Vagina (tissue), 2 donors: ENCODE data around the gene EXOC6B. TPM values are rescaled to one million over a fixed set of nuclear protein-coding genes. Genes with fewer than 3 reads are reported as not detected.

Experiments
- DNase-seq, 2 donors: peaks; one replicate each; pipeline ENCODE4 v3.0.0-alpha.2; 2017; ENCODE audit errors: extremely low spot score in 2 of 2
- H3K27ac ChIP-seq: fragments of 200-600 bp; sonication (generic); one replicate; pipeline ENCODE4 v1.5.1; 2019
- H3K27me3 ChIP-seq: fragments of 200-600 bp; sonication (generic); one replicate; pipeline ENCODE4 v1.5.1; 2019
- H3K36me3 ChIP-seq, 2 donors: fragments of 200-600 bp; sonication (generic); one replicate each; pipeline ENCODE4 v1.5.1; 2017 to 2019
- H3K4me1 ChIP-seq: fragments of 200-600 bp; sonication (generic); one replicate; pipeline ENCODE4 v1.5.1; 2019
- H3K4me3 ChIP-seq, 2 donors: fragments of 200-600 bp; sonication (generic); 1 replicate in 1 of 2; 2 replicates in 1 of 2; pipeline ENCODE4 v1.5.1; 2016 to 2019
- H3K9me3 ChIP-seq: fragments of 200-600 bp; sonication (generic); one replicate; pipeline ENCODE4 v1.5.1; 2019
- POLR2A ChIP-seq, 2 donors: fragments of 450-650 bp; IDR thresholded peaks; one replicate each; pipeline ENCODE4 v1.6.1; 2017; ENCODE audit warnings: antibody characterized with exemption in 2 of 2, mild to moderate bottlenecking in 2 of 2, moderate library complexity in 2 of 2
- POLR2AphosphoS5 ChIP-seq, 2 donors: sonication (generic); formaldehyde crosslinking; IDR thresholded peaks; one replicate each; pipeline ENCODE4 v1.9.0; 2017; ENCODE audit warnings: antibody characterized with exemption in 2 of 2, mild to moderate bottlenecking in 2 of 2, low read depth in 1 of 2; ENCODE audit not compliant: insufficient read depth in 1 of 2
- intact Hi-C: fragments of 100-400 bp; cut with DNase I; formaldehyde crosslinking; loops from one replicate; pipeline ENCODE4 v1.15.1; 2023
- total RNA-seq: library from RNA; depleted of rRNA; stranded (reverse); fragments of >200 nt; gene quantifications from one replicate; pipeline ENCODE4 v1.2.3, GENCODE V29; 2016
- TF ChIP-seq, protein P1 (sequence below), 3 experiments: fragments of 450-650 bp in 2 of 3; fragments of 200-600 bp in 1 of 3; sonication (generic) in 1 of 3; IDR thresholded peaks; one replicate each; pipeline ENCODE4 v1.5.1; 2017 to 2019; ENCODE audit warnings: antibody characterized with exemption in 3 of 3, mild to moderate bottlenecking in 2 of 3, moderate library complexity in 2 of 3

EXOC6B gene
- total RNA-seq, 1 donor from 2014 or later, result 41.5 TPM

GRCh38 chr2:72338076-72338475 is 487.8 kb downstream of the EXOC6B start:
- H3K4me3 ChIP-seq, result no peak overlapping the region
- H3K27ac ChIP-seq, result no peak overlapping the region
- TF ChIP-seq POLR2AphosphoS5 (IDR thresholded peaks at IDR 0.05; ENCODE audit: insufficient read depth in 1 of 2, low read depth in 1 of 2) (no peak), POLR2A (IDR thresholded peaks at IDR 0.05) (no peak)
- TF ChIP-seq, protein P1, sequence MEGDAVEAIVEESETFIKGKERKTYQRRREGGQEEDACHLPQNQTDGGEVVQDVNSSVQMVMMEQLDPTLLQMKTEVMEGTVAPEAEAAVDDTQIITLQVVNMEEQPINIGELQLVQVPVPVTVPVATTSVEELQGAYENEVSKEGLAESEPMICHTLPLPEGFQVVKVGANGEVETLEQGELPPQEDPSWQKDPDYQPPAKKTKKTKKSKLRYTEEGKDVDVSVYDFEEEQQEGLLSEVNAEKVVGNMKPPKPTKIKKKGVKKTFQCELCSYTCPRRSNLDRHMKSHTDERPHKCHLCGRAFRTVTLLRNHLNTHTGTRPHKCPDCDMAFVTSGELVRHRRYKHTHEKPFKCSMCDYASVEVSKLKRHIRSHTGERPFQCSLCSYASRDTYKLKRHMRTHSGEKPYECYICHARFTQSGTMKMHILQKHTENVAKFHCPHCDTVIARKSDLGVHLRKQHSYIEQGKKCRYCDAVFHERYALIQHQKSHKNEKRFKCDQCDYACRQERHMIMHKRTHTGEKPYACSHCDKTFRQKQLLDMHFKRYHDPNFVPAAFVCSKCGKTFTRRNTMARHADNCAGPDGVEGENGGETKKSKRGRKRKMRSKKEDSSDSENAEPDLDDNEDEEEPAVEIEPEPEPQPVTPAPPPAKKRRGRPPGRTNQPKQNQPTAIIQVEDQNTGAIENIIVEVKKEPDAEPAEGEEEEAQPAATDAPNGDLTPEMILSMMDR (IDR thresholded peaks at IDR 0.05), result no peak
- no peaks in the 10 kb centered on the region for H3K9me3 ChIP-seq
- H3K27me3 ChIP-seq, result no peaks in the 10 kb centered on the region
- no peaks in the 10 kb centered on the region for H3K4me1 ChIP-seq
- intact Hi-C loops, result no loop called here
- DNase-seq, result no peak
- no peaks in the 10 kb centered on the region for H3K36me3 ChIP-seq

DNA sequence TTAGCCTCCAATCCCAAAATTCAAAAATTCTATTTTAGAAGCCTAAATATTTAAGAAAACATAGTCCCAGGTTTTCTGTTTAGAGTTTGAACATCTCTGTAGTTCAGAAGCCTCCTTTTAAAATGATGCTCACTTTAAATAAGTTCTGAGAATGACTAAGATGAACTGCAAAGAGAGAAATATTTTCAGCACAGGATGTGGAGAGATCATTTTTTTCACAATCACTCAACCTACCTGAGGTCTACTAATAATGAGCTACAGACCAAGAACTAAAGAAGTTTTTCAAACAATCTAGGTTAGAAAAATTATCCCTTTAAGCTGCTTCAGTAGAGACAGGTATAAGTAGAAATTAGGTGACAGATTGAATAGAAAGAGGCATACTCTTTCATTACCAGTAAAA is 493.1 kb downstream of the EXOC6B start:
- H3K36me3 ChIP-seq, result no peaks in the 10 kb centered on the region
- H3K27me3 ChIP-seq, result no peaks in the 10 kb centered on the region
- DNase-seq, result no peak
- H3K9me3 ChIP-seq, result no peaks in the 10 kb centered on the region
- H3K27ac ChIP-seq, result no peak overlapping the region
- no peak overlapping the region for H3K4me3 ChIP-seq
- no peak for TF ChIP-seq POLR2AphosphoS5 (IDR thresholded peaks at IDR 0.05; ENCODE audit: insufficient read depth in 1 of 2, low read depth in 1 of 2)
- no peak for TF ChIP-seq POLR2A (IDR thresholded peaks at IDR 0.05)
- TF ChIP-seq, protein P1 (IDR thresholded peaks at IDR 0.05), result no peak
- intact Hi-C loops, result no loop called here
- no peaks in the 10 kb centered on the region for H3K4me1 ChIP-seq

DNA sequence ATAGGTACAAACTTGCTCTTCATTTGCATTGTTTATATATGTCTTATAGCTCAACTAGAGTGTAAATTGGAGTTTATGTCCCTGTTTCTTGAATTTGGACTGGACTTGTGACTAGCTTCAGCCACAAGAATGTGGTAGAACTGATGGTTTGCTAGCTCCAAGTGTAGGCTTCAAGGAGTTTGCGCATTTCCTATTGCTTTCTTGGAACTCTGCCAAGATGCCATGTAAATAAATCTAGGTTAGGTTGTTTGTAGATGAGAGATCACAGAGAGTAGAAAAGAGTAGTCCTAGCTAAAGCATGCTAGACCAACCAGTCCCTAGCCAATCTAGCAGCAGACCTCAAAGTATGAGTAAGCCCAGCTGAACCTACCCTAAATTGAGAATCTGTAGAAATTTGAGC is 495.2 kb downstream of the EXOC6B start:
- Histone ChIP-seq H3K27me3 (no peaks in the 10 kb centered on the region), H3K27ac (no peak overlapping the region), H3K9me3 (no peaks in the 10 kb centered on the region), H3K36me3 (no peaks in the 10 kb centered on the region), H3K4me3 (no peak overlapping the region), H3K4me1 (no peaks in the 10 kb centered on the region)
- no peak for DNase-seq
- TF ChIP-seq POLR2AphosphoS5 (IDR thresholded peaks at IDR 0.05; ENCODE audit: insufficient read depth in 1 of 2, low read depth in 1 of 2) (no peak), POLR2A (IDR thresholded peaks at IDR 0.05) (no peak)
- TF ChIP-seq, protein P1 (IDR thresholded peaks at IDR 0.05), result no peak
- intact Hi-C loops, result no loop called here

GRCh38 chr2:72326759-72327158 is 499.1 kb downstream of the EXOC6B start:
- intact Hi-C loops, result no loop called here
- TF ChIP-seq POLR2AphosphoS5 (IDR thresholded peaks at IDR 0.05; ENCODE audit: insufficient read depth in 1 of 2, low read depth in 1 of 2) (no peak), POLR2A (IDR thresholded peaks at IDR 0.05) (no peak)
- TF ChIP-seq, protein P1 (IDR thresholded peaks at IDR 0.05), result no peak
- no peak for DNase-seq

GRCh38 chr2:72325592-72326422 is 500.0 kb downstream of the EXOC6B start:
- H3K36me3 ChIP-seq, result no peaks in the 10 kb centered on the region
- no peak overlapping the region for H3K4me3 ChIP-seq
- TF ChIP-seq POLR2AphosphoS5 (IDR thresholded peaks at IDR 0.05; ENCODE audit: insufficient read depth in 1 of 2, low read depth in 1 of 2), result no peak
- TF ChIP-seq, protein P1 (IDR thresholded peaks at IDR 0.05), result no peak
- no peak for TF ChIP-seq POLR2A (IDR thresholded peaks at IDR 0.05)
- H3K27me3 ChIP-seq, result no peaks in the 10 kb centered on the region
- no peak overlapping the region for H3K27ac ChIP-seq
- H3K4me1 ChIP-seq, result no peaks in the 10 kb centered on the region
- no peaks in the 10 kb centered on the region for H3K9me3 ChIP-seq
- DNase-seq, result no peak
- intact Hi-C loops, result no loop called here

More at GRCh38 chr2:72326759-72327158, 499.1 kb downstream of the EXOC6B start:
- H3K4me1 ChIP-seq, result no peaks in the 10 kb centered on the region
- no peaks in the 10 kb centered on the region for H3K9me3 ChIP-seq
- H3K4me3 ChIP-seq, result no peak overlapping the region
- no peak overlapping the region for H3K27ac ChIP-seq
- H3K27me3 ChIP-seq, result no peaks in the 10 kb centered on the region
- H3K36me3 ChIP-seq, result no peaks in the 10 kb centered on the region
